H1 (cell line): ENCODE results near the gene LRRC27. TPM values are rescaled to one million over a fixed set of nuclear protein-coding genes. Genes with fewer than 3 reads are reported as not detected.
A peak's percentile ranks its signal among the peaks of the same experiment; 100 is the strongest.

Source experiments
- MAFK ChIP-seq: IDR thresholded peaks from 2 replicates; pipeline ENCODE4 v1.6.1; 2012; ENCODE audit warnings: low read depth, mild to moderate bottlenecking, improper control_type of control experiment, low read length
- SUZ12 ChIP-seq: fragments of 200-600 bp; sonication (generic); IDR thresholded peaks from 2 replicates; pipeline ENCODE4 v1.6.1; 2012; ENCODE audit warnings: mild to moderate bottlenecking, inconsistent platforms, low read length, moderate library complexity, mixed read lengths
- polyA plus RNA-seq, 7 experiments: library from polyadenylated mRNA; depleted of rRNA in 3 of 7; stranded (reverse) in 5 of 7; unstranded in 2 of 7; fragments of >200 nt in 5 of 7; fragments of 200-250 nt in 2 of 7; gene quantifications; 1 replicate in 5 of 7; 2 replicates in 1 of 7; 4 replicates in 1 of 7; pipeline versions ENCODE4 v1.2.1 to v1.2.3, GENCODE V29; 2011 to 2013; ENCODE audit warnings: missing spikeins in 2 of 7, mixed read lengths in 2 of 7
- total RNA-seq: library from RNA; stranded (reverse); fragmentation: NEBNext Ultra II Directional; extraction: Animal tissue kit (Norgen Biotek cat#: 25700); gene quantifications from 2 replicates; pipeline ENCODE4 v1.2.1, GENCODE V29; 2021
- TF ChIP-seq, protein P1 (sequence below): fragments of 300-600 bp; sonication (generic); IDR thresholded peaks from 2 replicates; pipeline ENCODE4 v1.7.1; 2012; ENCODE audit warnings: low read length, moderate library complexity, mild to moderate bottlenecking, inconsistent platforms; ENCODE audit not compliant: insufficient replicate concordance

The LRRC27 gene
- total and polyA plus RNA-seq, 2 of the 8 experiments (the other 6 are each of a cell fraction or from before 2014, with no cell fraction given) = 1.2 to 3.8 TPM

DNA sequence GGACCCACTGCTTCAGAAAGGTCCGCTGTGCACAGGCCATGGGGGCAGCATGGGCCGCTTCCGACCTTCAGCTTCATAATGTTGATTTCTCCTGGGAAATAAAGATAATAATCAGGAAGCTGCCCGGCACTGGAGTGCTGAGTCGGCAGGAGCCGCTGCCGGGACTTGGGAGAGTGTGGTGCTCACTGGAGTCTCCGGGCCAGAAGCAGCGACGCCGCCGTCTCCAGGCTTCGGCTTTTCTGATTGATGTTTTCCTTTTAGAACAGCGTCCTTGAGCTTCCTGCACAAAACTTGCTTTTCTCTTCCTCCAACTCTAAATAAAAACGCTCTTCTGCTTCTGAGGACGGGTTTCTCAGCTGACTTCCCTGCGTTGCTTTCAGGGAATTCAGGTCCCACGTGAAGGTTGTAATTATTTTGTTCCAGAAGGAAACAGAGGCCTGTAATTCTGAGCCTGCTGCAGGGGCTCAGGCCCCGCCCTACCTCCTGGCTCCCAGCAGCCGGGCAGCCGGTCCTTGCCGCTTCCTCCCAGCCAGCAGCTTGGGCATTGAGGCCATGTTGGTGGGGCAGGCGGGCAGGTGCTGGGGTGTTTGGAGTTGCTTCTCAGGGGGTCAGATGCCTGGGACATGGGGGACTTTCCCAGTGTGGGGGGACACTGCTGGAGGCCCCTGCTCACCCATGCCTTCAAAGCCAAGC is 79.7 kb downstream of the LRRC27 start (continued):
- TF ChIP-seq SUZ12 (no peak), MAFK (peak; percentile 86)
- TF ChIP-seq, protein P1, sequence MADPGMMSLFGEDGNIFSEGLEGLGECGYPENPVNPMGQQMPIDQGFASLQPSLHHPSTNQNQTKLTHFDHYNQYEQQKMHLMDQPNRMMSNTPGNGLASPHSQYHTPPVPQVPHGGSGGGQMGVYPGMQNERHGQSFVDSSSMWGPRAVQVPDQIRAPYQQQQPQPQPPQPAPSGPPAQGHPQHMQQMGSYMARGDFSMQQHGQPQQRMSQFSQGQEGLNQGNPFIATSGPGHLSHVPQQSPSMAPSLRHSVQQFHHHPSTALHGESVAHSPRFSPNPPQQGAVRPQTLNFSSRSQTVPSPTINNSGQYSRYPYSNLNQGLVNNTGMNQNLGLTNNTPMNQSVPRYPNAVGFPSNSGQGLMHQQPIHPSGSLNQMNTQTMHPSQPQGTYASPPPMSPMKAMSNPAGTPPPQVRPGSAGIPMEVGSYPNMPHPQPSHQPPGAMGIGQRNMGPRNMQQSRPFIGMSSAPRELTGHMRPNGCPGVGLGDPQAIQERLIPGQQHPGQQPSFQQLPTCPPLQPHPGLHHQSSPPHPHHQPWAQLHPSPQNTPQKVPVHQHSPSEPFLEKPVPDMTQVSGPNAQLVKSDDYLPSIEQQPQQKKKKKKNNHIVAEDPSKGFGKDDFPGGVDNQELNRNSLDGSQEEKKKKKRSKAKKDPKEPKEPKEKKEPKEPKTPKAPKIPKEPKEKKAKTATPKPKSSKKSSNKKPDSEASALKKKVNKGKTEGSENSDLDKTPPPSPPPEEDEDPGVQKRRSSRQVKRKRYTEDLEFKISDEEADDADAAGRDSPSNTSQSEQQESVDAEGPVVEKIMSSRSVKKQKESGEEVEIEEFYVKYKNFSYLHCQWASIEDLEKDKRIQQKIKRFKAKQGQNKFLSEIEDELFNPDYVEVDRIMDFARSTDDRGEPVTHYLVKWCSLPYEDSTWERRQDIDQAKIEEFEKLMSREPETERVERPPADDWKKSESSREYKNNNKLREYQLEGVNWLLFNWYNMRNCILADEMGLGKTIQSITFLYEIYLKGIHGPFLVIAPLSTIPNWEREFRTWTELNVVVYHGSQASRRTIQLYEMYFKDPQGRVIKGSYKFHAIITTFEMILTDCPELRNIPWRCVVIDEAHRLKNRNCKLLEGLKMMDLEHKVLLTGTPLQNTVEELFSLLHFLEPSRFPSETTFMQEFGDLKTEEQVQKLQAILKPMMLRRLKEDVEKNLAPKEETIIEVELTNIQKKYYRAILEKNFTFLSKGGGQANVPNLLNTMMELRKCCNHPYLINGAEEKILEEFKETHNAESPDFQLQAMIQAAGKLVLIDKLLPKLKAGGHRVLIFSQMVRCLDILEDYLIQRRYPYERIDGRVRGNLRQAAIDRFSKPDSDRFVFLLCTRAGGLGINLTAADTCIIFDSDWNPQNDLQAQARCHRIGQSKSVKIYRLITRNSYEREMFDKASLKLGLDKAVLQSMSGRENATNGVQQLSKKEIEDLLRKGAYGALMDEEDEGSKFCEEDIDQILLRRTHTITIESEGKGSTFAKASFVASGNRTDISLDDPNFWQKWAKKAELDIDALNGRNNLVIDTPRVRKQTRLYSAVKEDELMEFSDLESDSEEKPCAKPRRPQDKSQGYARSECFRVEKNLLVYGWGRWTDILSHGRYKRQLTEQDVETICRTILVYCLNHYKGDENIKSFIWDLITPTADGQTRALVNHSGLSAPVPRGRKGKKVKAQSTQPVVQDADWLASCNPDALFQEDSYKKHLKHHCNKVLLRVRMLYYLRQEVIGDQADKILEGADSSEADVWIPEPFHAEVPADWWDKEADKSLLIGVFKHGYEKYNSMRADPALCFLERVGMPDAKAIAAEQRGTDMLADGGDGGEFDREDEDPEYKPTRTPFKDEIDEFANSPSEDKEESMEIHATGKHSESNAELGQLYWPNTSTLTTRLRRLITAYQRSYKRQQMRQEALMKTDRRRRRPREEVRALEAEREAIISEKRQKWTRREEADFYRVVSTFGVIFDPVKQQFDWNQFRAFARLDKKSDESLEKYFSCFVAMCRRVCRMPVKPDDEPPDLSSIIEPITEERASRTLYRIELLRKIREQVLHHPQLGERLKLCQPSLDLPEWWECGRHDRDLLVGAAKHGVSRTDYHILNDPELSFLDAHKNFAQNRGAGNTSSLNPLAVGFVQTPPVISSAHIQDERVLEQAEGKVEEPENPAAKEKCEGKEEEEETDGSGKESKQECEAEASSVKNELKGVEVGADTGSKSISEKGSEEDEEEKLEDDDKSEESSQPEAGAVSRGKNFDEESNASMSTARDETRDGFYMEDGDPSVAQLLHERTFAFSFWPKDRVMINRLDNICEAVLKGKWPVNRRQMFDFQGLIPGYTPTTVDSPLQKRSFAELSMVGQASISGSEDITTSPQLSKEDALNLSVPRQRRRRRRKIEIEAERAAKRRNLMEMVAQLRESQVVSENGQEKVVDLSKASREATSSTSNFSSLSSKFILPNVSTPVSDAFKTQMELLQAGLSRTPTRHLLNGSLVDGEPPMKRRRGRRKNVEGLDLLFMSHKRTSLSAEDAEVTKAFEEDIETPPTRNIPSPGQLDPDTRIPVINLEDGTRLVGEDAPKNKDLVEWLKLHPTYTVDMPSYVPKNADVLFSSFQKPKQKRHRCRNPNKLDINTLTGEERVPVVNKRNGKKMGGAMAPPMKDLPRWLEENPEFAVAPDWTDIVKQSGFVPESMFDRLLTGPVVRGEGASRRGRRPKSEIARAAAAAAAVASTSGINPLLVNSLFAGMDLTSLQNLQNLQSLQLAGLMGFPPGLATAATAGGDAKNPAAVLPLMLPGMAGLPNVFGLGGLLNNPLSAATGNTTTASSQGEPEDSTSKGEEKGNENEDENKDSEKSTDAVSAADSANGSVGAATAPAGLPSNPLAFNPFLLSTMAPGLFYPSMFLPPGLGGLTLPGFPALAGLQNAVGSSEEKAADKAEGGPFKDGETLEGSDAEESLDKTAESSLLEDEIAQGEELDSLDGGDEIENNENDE = no peak
